CD4-positive, alpha-beta T cell treated with Interleukin-15 for 4 hours (primary cell): ENCODE measurements around the gene POLA2.

Source experiments
- DNase-seq: peaks from one replicate; pipeline ENCODE4 v3.0.0-alpha.2; 2020; ENCODE audit warnings: low spot score

POLA2 gene

GRCh38 chr11:65286686-65287085 lies 24.9 kb downstream of the POLA2 start:
- no peak for DNase-seq

GRCh38 chr11:65287601-65288000 lies 25.8 kb downstream of the POLA2 start:
- DNase-seq, result no peak

- no peak for DNase-seq
Observed at GRCh38 chr11:65288706-65289536, 27.2 kb downstream of the POLA2 start.

- DNase-seq, result peak; percentile 19
Observed at GRCh38 chr11:65290448-65291165, 28.8 kb downstream of the POLA2 start.

GRCh38 chr11:65291613-65292012 lies 29.9 kb downstream of the POLA2 start:
- DNase-seq, result no peak

GRCh38 chr11:65292890-65293289 lies 31.1 kb downstream of the POLA2 start:
- no peak for DNase-seq

- DNase-seq, result no peak
Observed at GRCh38 chr11:65293909-65294381, 32.2 kb downstream of the POLA2 start.

- DNase-seq, result no peak
Observed at GRCh38 chr11:65295001-65295400, 33.2 kb downstream of the POLA2 start.

GRCh38 chr11:65295571-65296341 lies 34.0 kb downstream of the POLA2 start:
- DNase-seq, result no peak

- no peak for DNase-seq
Observed at GRCh38 chr11:65297026-65297672, 35.4 kb downstream of the POLA2 start.

- no peak for DNase-seq
Observed at GRCh38 chr11:65298131-65298535, 36.4 kb downstream of the POLA2 start.

- no peak for DNase-seq
Observed at GRCh38 chr11:65298655-65299179, 37.0 kb downstream of the POLA2 start.

- DNase-seq, result no peak
Observed at GRCh38 chr11:65300621-65301275, 39.0 kb downstream of the POLA2 start.

- no peak for DNase-seq
Observed at GRCh38 chr11:65301491-65302329, 39.9 kb downstream of the POLA2 start.

GRCh38 chr11:65303555-65303954 lies 41.8 kb downstream of the POLA2 start:
- no peak for DNase-seq

- DNase-seq, result no peak
Observed at GRCh38 chr11:65304110-65304509, 42.3 kb downstream of the POLA2 start.

GRCh38 chr11:65304613-65305012 lies 42.9 kb downstream of the POLA2 start:
- no peak for DNase-seq

- DNase-seq, result no peak
Observed at GRCh38 chr11:65305501-65306268, 43.9 kb downstream of the POLA2 start.
